Right hindlimb (tissue), 1 donor: ENCODE measurements around the gene MTO1.
"Not testable (repeated sequence)": the region's sequence is repeated elsewhere in the genome, so short reads cannot be mapped to it uniquely, and the experiment has no call there.

ENCODE experiments used
- DNase-seq: peaks from one replicate; pipeline ENCODE4 v3.0.0-alpha.2; 2018

MTO1 gene

DNA sequence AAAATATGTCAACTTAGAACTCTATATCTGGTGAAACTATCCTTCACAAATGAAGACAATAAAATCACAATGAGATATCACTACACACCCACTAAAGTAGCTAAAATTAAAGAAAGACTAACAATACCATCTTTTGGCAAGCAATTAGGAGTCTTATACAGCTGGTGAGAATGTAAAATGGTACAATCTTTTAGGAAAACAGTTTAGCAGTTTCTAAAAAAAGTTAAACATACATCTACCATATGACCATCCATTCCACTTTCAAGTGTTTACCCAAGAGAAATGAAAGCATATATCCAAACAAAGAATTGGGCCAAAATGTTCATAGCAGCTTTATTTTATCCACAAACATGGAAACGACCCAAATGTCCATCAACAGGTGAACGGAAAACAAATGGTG is 73.1 kb downstream of the MTO1 start:
- no peak for DNase-seq

DNA sequence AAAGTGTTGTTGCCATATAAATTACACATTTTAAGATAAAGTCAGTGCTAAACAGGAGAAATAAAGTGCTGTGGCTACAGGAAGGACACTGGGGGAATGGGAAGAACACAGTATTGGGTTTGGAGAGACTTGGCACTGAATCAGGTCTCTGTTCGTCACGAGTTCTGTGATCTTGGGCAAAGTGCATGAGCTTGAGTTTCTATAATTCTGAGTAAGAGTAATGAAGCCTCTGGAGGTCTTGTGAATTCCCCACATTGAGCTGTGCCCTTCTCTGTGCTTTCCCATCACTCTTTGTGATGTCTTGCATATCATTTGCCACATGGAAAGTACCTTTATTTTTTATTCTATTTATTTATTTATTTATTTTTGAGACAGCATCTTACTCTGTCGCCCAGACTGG is 76.1 kb downstream of the MTO1 start:
- DNase-seq, result no peak

DNA sequence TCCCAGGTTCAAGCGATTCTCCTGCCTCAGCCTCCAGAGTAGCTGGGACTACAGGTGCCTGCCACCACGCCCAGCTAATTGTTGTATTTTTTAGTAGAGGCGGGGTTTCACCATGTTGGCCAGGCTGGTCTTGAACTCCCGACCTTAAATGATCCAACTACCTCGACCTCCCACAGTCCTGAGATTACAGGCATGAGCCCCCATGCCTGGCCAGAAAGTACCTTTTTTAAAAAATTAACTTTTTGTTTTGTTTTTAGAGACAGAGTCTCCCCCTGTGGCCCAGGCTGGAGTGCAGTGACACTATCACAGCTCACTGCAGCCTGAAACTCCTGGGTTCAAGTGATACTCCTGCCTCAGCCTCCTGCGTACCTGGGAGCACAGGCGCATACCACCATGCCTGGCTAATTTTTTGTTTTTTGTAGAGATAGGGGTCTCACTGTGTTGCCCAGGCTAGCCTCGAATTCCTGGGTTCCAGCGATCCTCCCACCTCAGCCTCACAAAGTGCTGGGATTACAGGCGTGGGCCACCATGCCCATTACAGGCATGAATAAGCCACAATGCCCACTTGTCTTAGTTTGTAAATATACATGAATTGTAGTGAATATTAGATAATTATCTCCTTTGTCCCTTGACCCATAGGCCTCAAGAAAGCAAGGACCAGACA is 76.7 kb downstream of the MTO1 start:
- no peak for DNase-seq

DNA sequence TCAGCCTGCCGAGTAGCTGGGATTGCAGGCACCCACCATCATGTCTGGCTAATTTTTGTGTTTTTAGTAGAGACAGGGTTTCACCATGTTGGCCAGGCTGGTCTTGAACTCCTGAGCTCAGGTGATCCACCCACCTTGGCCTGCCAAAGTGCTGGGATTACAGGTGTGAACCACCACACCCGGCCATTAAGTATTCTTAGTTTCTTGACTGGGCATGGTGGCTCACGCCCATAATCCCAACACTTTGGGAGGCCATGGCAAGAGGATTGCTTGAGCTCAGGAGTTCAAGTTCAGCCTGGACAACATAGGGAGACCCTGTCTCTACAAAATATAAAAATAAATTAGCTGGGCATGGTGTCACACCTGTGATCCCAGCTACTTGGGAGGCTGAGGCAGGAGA is 80.9 kb downstream of the MTO1 start:
- DNase-seq, result not testable (repeated sequence)

DNA sequence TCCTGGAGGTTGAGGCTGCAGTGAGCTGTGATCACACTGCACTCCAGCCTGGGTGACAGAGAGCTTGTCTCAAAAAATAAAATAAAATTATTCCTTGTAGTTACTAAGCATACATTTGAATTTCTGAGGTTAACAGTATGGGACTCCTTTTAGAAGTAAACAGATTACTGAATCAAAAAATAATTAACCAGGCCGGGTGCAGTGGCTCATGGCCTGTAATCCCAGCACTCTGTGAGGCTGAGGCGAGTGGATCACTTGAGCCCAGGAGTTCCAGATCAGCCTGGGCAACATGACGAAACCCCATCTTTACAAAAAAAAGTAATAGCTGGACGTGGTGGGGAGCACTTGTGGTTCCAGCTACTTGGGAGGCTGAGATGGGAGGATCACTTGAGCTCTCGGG is 81.4 kb downstream of the MTO1 start:
- no peak for DNase-seq

DNA sequence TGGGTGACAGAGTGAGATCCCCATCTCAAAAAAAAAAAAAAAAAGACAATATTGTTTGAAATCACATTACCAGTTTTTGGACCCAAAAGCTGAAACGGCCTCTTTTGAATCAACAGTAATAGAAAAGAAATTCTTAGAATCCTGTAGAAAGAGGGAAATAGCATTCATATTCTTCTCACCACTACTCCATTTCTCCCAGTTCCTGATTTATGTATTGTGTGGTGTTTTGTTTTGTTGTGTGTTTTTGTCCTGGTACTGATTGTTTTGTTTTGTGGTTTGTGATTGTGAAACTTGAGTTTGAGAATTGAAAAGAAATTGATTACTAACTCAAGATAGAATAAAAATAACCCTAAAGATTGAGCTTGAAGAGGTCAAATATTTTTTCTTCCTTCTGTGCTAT is 85.5 kb downstream of the MTO1 start:
- DNase-seq, result no peak

DNA sequence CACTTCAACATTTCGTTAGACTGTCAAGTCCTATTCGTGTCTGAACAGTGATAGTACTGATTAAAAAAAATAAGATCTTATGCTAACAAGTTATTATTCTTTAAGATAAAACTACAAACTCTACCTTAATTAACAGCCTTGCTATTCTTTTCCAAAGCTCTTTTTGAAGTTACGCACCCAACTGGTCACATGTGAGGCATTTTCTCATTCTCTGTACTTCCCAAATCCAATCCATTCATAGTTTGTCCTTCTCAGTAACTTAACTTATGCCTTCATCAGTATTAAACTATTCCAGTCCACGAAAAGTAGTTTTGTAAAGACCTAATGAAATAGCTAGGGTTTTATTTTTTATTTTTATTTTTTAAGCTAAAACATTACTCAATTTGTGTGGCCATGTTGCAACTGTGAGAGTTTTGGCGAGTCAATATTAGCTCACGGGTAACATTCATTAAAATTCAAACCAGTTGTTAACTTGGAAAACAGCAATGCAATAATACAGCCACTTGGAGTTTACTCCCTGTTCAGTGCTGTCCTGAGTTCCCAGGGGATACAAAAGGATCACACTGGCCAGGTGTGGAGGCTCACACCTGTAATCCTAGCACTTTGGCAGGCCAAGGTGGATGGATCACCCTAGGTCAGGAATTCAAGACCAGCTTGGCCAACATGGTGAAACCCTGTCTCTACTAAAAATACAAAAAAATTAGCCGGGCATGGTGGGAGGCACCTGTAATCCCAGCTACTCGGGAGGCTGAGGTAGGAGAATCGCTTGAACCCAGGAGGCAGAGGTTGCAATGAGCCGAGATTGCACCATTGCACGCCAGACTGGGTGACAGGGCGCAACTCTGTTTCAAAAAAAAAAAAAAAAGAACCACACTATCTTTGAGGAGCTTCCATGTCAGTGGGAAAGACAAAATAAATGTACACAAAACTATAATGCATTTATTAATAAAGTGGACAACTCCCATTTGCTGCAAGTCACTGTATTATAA is 87.2 kb downstream of the MTO1 start:
- DNase-seq, result no peak

DNA sequence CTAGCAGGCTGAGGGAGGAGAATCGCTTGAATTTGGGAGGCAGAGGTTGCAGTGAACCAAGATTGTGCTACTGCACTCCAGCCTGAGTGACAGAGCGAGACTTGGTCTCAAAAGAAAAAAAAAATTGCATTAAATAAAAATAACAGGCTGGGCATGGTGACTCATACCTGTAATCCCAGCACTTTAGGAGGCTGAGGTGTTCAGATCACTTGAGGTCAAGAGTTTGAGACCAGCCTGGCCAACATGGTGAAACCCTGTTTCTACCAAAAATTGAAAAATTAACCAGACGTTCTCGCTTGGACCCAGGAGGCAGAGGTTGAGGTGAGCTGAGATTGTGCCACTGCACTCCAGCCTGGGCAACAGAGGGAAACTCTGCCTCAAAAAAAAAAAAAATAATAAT is 89.6 kb downstream of the MTO1 start:
- not testable (repeated sequence) for DNase-seq

DNA sequence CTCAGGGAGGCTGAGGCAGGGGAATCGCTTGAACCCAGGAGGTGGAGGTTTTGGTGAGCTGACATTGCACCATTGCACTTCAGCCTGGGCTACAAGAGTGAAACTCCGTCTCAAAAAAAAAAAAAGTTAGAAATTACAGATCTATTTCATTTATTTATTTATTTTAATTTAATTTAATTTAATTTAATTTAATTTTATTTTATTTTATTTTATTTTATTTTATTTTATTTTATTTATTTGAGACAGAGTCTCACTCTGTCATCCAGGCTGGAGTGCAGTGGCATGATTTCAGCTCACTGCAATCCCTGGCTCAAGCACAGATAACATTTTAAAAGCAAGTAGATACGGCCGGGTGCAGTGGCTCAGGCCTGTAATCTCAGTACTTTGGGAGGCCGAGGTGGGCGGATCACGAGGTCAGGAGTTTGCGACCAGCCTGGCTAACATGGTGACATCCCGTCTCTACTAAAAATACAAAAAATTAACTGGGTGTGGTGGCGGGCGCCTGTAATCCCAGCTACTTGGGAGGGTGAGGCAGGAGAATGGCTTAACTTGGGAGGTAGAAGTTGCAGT is 93.9 kb downstream of the MTO1 start:
- not testable (repeated sequence) for DNase-seq

DNA sequence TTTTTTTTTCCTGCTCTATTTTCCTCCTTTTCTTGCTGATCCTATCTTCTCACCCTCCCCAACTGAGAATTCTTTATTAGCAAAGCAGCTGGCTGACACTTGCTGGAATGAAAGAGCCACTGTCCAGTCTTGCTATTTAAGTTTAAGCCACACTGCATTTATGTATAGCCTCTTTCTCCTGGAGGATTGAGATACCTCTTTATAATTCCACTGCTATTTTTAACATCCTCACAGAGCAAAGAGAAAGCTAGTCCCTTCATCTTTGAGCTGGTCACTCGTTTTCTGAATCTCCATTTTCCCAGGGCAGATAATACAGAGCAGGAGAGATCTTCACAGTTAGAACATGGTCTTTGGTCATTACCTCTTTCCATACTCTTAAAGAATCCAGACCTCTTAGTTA is 95.3 kb downstream of the MTO1 start:
- no peak for DNase-seq
